Activated T-helper 1 cell treated with anti-CD3 and anti-CD28 coated beads, Interleukin-12 subunit alpha, Interleukin-12 subunit beta, Interleukin-2, Interleukin-4 antibody, amounts not matched to agents 30 ng/mL and 10 ng/mL and 1 ng/mL, durations not matched to agents 14 hours and 24 hours and 36 hours (primary cell): Measurements from ENCODE around the gene NEU3. TPM values are rescaled to one million over a fixed set of nuclear protein-coding genes. Genes with fewer than 3 reads are reported as not detected.
"Not testable (repeated sequence)": the region's sequence is repeated elsewhere in the genome, so short reads cannot be mapped to it uniquely, and the experiment has no call there.

Source experiments
- DNase-seq: peaks from one replicate; pipeline ENCODE4 v3.0.0; 2021; ENCODE audit warnings: low spot score
- H3K27ac Mint-ChIP-seq: one replicate; pipeline ENCODE4 v1.8.0; 2021; ENCODE audit warnings: mild to moderate bottlenecking, mixed read lengths
- H3K27me3 Mint-ChIP-seq: one replicate; pipeline ENCODE4 v1.8.0; 2022; ENCODE audit warnings: mild to moderate bottlenecking, moderate library complexity, mixed read lengths; ENCODE audit not compliant: insufficient read depth
- H3K36me3 Mint-ChIP-seq: one replicate; pipeline ENCODE4 v1.8.0; 2021; ENCODE audit warnings: low read depth, mixed read lengths
- H3K4me1 Mint-ChIP-seq: one replicate; pipeline ENCODE4 v1.8.0; 2021; ENCODE audit warnings: low read depth, mixed read lengths
- H3K4me3 Mint-ChIP-seq: one replicate; pipeline ENCODE4 v1.8.0; 2021; ENCODE audit warnings: mild to moderate bottlenecking, moderate library complexity, mixed read lengths
- H3K9me3 Mint-ChIP-seq: one replicate; pipeline ENCODE4 v1.8.0; 2021; ENCODE audit warnings: mixed read lengths
- intact Hi-C: fragments of 100-400 bp; cut with micrococcal nuclease; formaldehyde crosslinking; loops from one replicate; pipeline ENCODE4 v1.15.1; 2024
- total RNA-seq: library from RNA; stranded (reverse); gene quantifications from 2 replicates; pipeline ENCODE4 v1.2.3, GENCODE V29; 2022

Gene NEU3
- total RNA-seq, 1 donor from 2014 or later, result 16.3 TPM

GRCh38 chr11:74956397-74957015 is 32.2 kb upstream of the NEU3 start:
- peaks cover 40% of the 10 kb centered on the region for H3K36me3 Mint-ChIP-seq

GRCh38 chr11:74957937-74958629 is 30.6 kb upstream of the NEU3 start:
- H3K4me1 Mint-ChIP-seq, result peaks cover 55% of the 10 kb centered on the region
- peaks cover 43% of the 10 kb centered on the region for H3K36me3 Mint-ChIP-seq
- H3K27ac Mint-ChIP-seq, result no peak overlapping the region
- H3K4me3 Mint-ChIP-seq, result no peak overlapping the region
- DNase-seq, result no peak
- H3K27me3 Mint-ChIP-seq, result no peaks in the 10 kb centered on the region
- intact Hi-C loops, result no loop called here
- H3K9me3 Mint-ChIP-seq, result no peaks in the 10 kb centered on the region

More at GRCh38 chr11:74956397-74957015, 32.2 kb upstream of the NEU3 start:
- no peak overlapping the region for H3K27ac Mint-ChIP-seq
- H3K4me1 Mint-ChIP-seq, result peaks cover 66% of the 10 kb centered on the region
- H3K9me3 Mint-ChIP-seq, result no peaks in the 10 kb centered on the region
- H3K4me3 Mint-ChIP-seq, result no peak overlapping the region
- DNase-seq, result no peak
- no peaks in the 10 kb centered on the region for H3K27me3 Mint-ChIP-seq
- intact Hi-C loops, result no loop called here

GRCh38 chr11:74960128-74960527 is 28.6 kb upstream of the NEU3 start:
- H3K27ac Mint-ChIP-seq, H3K4me3 Mint-ChIP-seq, H3K9me3 Mint-ChIP-seq, DNase-seq, intact Hi-C loops, H3K27me3 Mint-ChIP-seq: not testable (repeated sequence)
- Mint-ChIP-seq H3K4me1 (peaks cover 47% of the 10 kb centered on the region), H3K36me3 (peaks cover 33% of the 10 kb centered on the region)

- intact Hi-C loops, result no loop called here
- no peak for DNase-seq
- H3K27ac Mint-ChIP-seq, result no peak overlapping the region
- peaks cover 4% of the 10 kb centered on the region for H3K4me1 Mint-ChIP-seq
- H3K36me3 Mint-ChIP-seq, result peaks cover 35% of the 10 kb centered on the region
- no peak overlapping the region for H3K4me3 Mint-ChIP-seq
- H3K27me3 Mint-ChIP-seq, result no peaks in the 10 kb centered on the region
- no peaks in the 10 kb centered on the region for H3K9me3 Mint-ChIP-seq
Observed at GRCh38 chr11:74966651-74967050, 22.1 kb upstream of the NEU3 start.

- peaks cover 53% of the 10 kb centered on the region for H3K36me3 Mint-ChIP-seq
- H3K9me3 Mint-ChIP-seq, result no peaks in the 10 kb centered on the region
- intact Hi-C loops, result loop anchor here (2.0 kb wide), 1 partner anchor 22 kb away; the partner anchor contains the start of genes SPCS2 and XRRA1
- H3K27ac Mint-ChIP-seq, result peak overlapping the region; percentile 18
- H3K4me1 Mint-ChIP-seq, result peaks cover 9% of the 10 kb centered on the region
- no peak overlapping the region for H3K4me3 Mint-ChIP-seq
- no peaks in the 10 kb centered on the region for H3K27me3 Mint-ChIP-seq
- no peak for DNase-seq
Observed at GRCh38 chr11:74970852-74971395, 17.8 kb upstream of the NEU3 start.

- H3K27me3 Mint-ChIP-seq, result no peaks in the 10 kb centered on the region
- H3K27ac Mint-ChIP-seq, result no peak overlapping the region
Observed at GRCh38 chr11:74971424-74971823, 17.3 kb upstream of the NEU3 start.

GRCh38 chr11:74978041-74978440 is 10.7 kb upstream of the NEU3 start:
- Mint-ChIP-seq H3K9me3 (no peaks in the 10 kb centered on the region), H3K4me3 (no peak overlapping the region), H3K4me1 (peaks cover 6% of the 10 kb centered on the region), H3K27ac (no peak overlapping the region), H3K27me3 (no peaks in the 10 kb centered on the region), H3K36me3 (peaks cover 57% of the 10 kb centered on the region)
- DNase-seq, result no peak
- intact Hi-C loops, result no loop called here

More at GRCh38 chr11:74971424-74971823, 17.3 kb upstream of the NEU3 start:
- DNase-seq, result no peak
- Mint-ChIP-seq H3K36me3 (peaks cover 57% of the 10 kb centered on the region), H3K4me3 (no peak overlapping the region), H3K4me1 (peaks cover 9% of the 10 kb centered on the region), H3K9me3 (no peaks in the 10 kb centered on the region)
- intact Hi-C loops, result loop anchor here (2.0 kb wide), 1 partner anchor 23 kb away; the partner anchor contains the start of genes SPCS2 and XRRA1

GRCh38 chr11:74980634-74981033 is 8.1 kb upstream of the NEU3 start:
- Mint-ChIP-seq H3K27ac (no peak overlapping the region), H3K9me3 (no peaks in the 10 kb centered on the region), H3K27me3 (no peaks in the 10 kb centered on the region), H3K4me1 (no peaks in the 10 kb centered on the region), H3K36me3 (peaks cover 34% of the 10 kb centered on the region), H3K4me3 (no peak overlapping the region)
- intact Hi-C loops, result no loop called here
- DNase-seq, result no peak

GRCh38 chr11:74981888-74982287 is 6.8 kb upstream of the NEU3 start:
- Mint-ChIP-seq H3K36me3 (peaks cover 24% of the 10 kb centered on the region), H3K27me3 (no peaks in the 10 kb centered on the region), H3K27ac (no peak overlapping the region), H3K4me3 (no peak overlapping the region), H3K9me3 (no peaks in the 10 kb centered on the region), H3K4me1 (no peaks in the 10 kb centered on the region)
- intact Hi-C loops, result no loop called here
- no peak for DNase-seq

- Mint-ChIP-seq H3K4me3 (no peak overlapping the region), H3K4me1 (no peaks in the 10 kb centered on the region), H3K9me3 (no peaks in the 10 kb centered on the region), H3K36me3 (peaks cover 17% of the 10 kb centered on the region), H3K27ac (no peak overlapping the region), H3K27me3 (no peaks in the 10 kb centered on the region)
- intact Hi-C loops, result no loop called here
- DNase-seq, result no peak
Observed at GRCh38 chr11:74984070-74984469, 4.7 kb upstream of the NEU3 start.

GRCh38 chr11:74984730-74985129 is 4.0 kb upstream of the NEU3 start:
- intact Hi-C loops, result no loop called here
- Mint-ChIP-seq H3K4me3 (no peak overlapping the region), H3K36me3 (peaks cover 14% of the 10 kb centered on the region), H3K27me3 (no peaks in the 10 kb centered on the region), H3K4me1 (peaks cover 6% of the 10 kb centered on the region), H3K27ac (no peak overlapping the region), H3K9me3 (no peaks in the 10 kb centered on the region)
- no peak for DNase-seq

GRCh38 chr11:74989260-74989638 is 516 bp downstream of the NEU3 start:
- intact Hi-C loops, result loop anchor here (2.0 kb wide), 2 partner anchors 396 to 412 kb away; partner anchors contain the start of gene POLD3
- no peak for DNase-seq
- H3K27me3 Mint-ChIP-seq, result no peaks in the 10 kb centered on the region
- no peaks in the 10 kb centered on the region for H3K9me3 Mint-ChIP-seq
- peak overlapping the region; percentile 94 for H3K4me3 Mint-ChIP-seq
- peak overlapping the region; percentile 81 for H3K27ac Mint-ChIP-seq
- peaks cover 10% of the 10 kb centered on the region for H3K36me3 Mint-ChIP-seq
- peaks cover 30% of the 10 kb centered on the region for H3K4me1 Mint-ChIP-seq

GRCh38 chr11:74990150-74990549 is 1.4 kb downstream of the NEU3 start:
- DNase-seq, intact Hi-C loops, H3K27me3 Mint-ChIP-seq, H3K9me3 Mint-ChIP-seq, H3K27ac Mint-ChIP-seq: not testable (repeated sequence)
- peak overlapping the region; percentile 94 for H3K4me3 Mint-ChIP-seq
- H3K36me3 Mint-ChIP-seq, result peaks cover 18% of the 10 kb centered on the region
- H3K4me1 Mint-ChIP-seq, result peaks cover 30% of the 10 kb centered on the region
